Measurements from ENCODE around the gene SEC31A.

- TF ChIP-seq, protein P1, sequence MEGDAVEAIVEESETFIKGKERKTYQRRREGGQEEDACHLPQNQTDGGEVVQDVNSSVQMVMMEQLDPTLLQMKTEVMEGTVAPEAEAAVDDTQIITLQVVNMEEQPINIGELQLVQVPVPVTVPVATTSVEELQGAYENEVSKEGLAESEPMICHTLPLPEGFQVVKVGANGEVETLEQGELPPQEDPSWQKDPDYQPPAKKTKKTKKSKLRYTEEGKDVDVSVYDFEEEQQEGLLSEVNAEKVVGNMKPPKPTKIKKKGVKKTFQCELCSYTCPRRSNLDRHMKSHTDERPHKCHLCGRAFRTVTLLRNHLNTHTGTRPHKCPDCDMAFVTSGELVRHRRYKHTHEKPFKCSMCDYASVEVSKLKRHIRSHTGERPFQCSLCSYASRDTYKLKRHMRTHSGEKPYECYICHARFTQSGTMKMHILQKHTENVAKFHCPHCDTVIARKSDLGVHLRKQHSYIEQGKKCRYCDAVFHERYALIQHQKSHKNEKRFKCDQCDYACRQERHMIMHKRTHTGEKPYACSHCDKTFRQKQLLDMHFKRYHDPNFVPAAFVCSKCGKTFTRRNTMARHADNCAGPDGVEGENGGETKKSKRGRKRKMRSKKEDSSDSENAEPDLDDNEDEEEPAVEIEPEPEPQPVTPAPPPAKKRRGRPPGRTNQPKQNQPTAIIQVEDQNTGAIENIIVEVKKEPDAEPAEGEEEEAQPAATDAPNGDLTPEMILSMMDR (conservative IDR thresholded peaks at IDR 0.05; ENCODE audit: low read depth in 2 of 2), result no peak
- TF ChIP-seq CREB1 (CRISPR knock-in tag; IDR thresholded peaks at IDR 0.05; ENCODE audit: low read depth), result no peak
- no peak for TF ChIP-seq EZH2 (IDR thresholded peaks at IDR 0.05; ENCODE audit: low read depth, unreplicated experiment)
- TF ChIP-seq POLR2AphosphoS5 (IDR thresholded peaks at IDR 0.05; ENCODE audit: low read depth), result no peak
- TF ChIP-seq JUNB (IDR thresholded peaks at IDR 0.05; ENCODE audit: unreplicated experiment), result no peak
- no peak for TF ChIP-seq EZH2phosphoT487 (IDR thresholded peaks at IDR 0.05; ENCODE audit: unreplicated experiment)
- TF ChIP-seq, protein P2, sequence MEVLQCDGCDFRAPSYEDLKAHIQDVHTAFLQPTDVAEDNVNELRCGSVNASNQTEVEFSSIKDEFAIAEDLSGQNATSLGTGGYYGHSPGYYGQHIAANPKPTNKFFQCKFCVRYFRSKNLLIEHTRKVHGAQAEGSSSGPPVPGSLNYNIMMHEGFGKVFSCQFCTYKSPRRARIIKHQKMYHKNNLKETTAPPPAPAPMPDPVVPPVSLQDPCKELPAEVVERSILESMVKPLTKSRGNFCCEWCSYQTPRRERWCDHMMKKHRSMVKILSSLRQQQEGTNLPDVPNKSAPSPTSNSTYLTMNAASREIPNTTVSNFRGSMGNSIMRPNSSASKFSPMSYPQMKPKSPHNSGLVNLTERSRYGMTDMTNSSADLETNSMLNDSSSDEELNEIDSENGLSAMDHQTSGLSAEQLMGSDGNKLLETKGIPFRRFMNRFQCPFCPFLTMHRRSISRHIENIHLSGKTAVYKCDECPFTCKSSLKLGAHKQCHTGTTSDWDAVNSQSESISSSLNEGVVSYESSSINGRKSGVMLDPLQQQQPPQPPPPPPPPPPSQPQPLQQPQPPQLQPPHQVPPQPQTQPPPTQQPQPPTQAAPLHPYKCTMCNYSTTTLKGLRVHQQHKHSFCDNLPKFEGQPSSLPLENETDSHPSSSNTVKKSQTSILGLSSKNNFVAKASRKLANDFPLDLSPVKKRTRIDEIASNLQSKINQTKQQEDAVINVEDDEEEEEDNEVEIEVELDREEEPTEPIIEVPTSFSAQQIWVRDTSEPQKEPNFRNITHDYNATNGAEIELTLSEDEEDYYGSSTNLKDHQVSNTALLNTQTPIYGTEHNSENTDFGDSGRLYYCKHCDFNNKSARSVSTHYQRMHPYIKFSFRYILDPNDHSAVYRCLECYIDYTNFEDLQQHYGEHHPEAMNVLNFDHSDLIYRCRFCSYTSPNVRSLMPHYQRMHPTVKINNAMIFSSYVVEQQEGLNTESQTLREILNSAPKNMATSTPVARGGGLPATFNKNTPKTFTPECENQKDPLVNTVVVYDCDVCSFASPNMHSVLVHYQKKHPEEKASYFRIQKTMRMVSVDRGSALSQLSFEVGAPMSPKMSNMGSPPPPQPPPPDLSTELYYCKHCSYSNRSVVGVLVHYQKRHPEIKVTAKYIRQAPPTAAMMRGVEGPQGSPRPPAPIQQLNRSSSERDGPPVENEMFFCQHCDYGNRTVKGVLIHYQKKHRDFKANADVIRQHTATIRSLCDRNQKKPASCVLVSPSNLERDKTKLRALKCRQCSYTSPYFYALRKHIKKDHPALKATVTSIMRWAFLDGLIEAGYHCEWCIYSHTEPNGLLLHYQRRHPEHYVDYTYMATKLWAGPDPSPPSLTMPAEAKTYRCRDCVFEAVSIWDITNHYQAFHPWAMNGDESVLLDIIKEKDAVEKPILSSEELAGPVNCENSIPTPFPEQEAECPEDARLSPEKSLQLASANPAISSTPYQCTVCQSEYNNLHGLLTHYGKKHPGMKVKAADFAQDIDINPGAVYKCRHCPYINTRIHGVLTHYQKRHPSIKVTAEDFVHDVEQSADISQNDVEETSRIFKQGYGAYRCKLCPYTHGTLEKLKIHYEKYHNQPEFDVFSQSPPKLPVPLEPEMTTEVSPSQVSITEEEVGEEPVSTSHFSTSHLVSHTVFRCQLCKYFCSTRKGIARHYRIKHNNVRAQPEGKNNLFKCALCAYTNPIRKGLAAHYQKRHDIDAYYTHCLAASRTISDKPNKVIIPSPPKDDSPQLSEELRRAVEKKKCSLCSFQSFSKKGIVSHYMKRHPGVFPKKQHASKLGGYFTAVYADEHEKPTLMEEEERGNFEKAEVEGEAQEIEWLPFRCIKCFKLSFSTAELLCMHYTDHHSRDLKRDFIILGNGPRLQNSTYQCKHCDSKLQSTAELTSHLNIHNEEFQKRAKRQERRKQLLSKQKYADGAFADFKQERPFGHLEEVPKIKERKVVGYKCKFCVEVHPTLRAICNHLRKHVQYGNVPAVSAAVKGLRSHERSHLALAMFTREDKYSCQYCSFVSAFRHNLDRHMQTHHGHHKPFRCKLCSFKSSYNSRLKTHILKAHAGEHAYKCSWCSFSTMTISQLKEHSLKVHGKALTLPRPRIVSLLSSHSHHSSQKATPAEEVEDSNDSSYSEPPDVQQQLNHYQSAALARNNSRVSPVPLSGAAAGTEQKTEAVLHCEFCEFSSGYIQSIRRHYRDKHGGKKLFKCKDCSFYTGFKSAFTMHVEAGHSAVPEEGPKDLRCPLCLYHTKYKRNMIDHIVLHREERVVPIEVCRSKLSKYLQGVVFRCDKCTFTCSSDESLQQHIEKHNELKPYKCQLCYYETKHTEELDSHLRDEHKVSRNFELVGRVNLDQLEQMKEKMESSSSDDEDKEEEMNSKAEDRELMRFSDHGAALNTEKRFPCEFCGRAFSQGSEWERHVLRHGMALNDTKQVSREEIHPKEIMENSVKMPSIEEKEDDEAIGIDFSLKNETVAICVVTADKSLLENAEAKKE (CRISPR knock-in tag; IDR thresholded peaks at IDR 0.05), result no peak
Observed at GRCh38 chr4:82810176-82810575, 80.8 kb downstream of the SEC31A start.

Data from GM23338 (cell line).